Ishikawa (cell line): ENCODE data around the gene LTBP3.

ENCODE experiments used
- CEBPB ChIP-seq: IDR thresholded peaks from 2 replicates; pipeline ENCODE4 v1.6.1; 2012
- EP300 ChIP-seq: IDR thresholded peaks from 2 replicates; pipeline ENCODE4 v1.6.1; 2012; ENCODE audit warnings: borderline replicate concordance
- FOXM1 ChIP-seq: IDR thresholded peaks from 2 replicates; pipeline ENCODE4 v1.6.1; 2012; ENCODE audit warnings: low read depth, borderline replicate concordance
- MAX ChIP-seq: IDR thresholded peaks from 2 replicates; pipeline ENCODE4 v1.6.1; 2012
- RAD21 ChIP-seq: IDR thresholded peaks from 2 replicates; pipeline ENCODE4 v1.6.1; 2012; ENCODE audit warnings: low read depth
- REST ChIP-seq: IDR thresholded peaks from 2 replicates; pipeline ENCODE4 v1.6.1; 2012; ENCODE audit warnings: low read depth, mild to moderate bottlenecking
- TAF1 ChIP-seq: IDR thresholded peaks from 2 replicates; pipeline ENCODE4 v1.6.1; 2012; ENCODE audit warnings: low read depth, mild to moderate bottlenecking

- TF ChIP-seq FOXM1 (no peak), REST (no peak), CEBPB (no peak), EP300 (no peak), RAD21 (no peak), TAF1 (no peak), MAX (no peak)
Observed at GRCh38 chr11:65545853-65546216, 12.3 kb downstream of the LTBP3 start.
